H1 (cell line): ENCODE measurements around the gene FADD. TPM values are rescaled to one million over a fixed set of nuclear protein-coding genes. Genes with fewer than 3 reads are reported as not detected.

ENCODE experiments used
- CTCF ChIA-PET: fragments of 300-600 bp; sonication (Branson Sonifier 250); formaldehyde crosslinking; loops from one replicate; lab custom pipeline; 2021; ENCODE audit not compliant: partially characterized antibody; lab: Charles Lee
- POLR2A ChIA-PET: fragments of 300-600 bp; sonication (Branson Sonifier 250); formaldehyde crosslinking; loops from one replicate; lab custom pipeline; 2021; ENCODE audit warnings: inconsistent platforms; ENCODE audit not compliant: partially characterized antibody; lab: Charles Lee
- DNase-seq, 2 experiments: peaks; one replicate each; pipeline versions ENCODE4 v3.0.0 to v3.0.0-alpha.2; 2010 to 2022; ENCODE audit warnings: low spot score in 2 of 2, low read depth in 1 of 2, mixed read lengths in 1 of 2
- FAIRE-seq: peaks from 2 replicates; lab custom pipeline; 2011; peaks lifted over from hg19 to GRCh38; lab: Jason Lieb, UNC
- H2AFZ ChIP-seq: 2 replicates; pipeline ENCODE4 v1.8.1; 2012; ENCODE audit warnings: low read length, inconsistent platforms
- H2AK5ac ChIP-seq: 2 replicates; pipeline ENCODE4 v1.6.1; 2013; ENCODE audit warnings: low read depth, low read length
- H2BK120ac ChIP-seq: replicated peaks from 2 replicates; pipeline ENCODE3; 2013; ENCODE audit warnings: low read depth, low read length, inconsistent platforms
- H2BK12ac ChIP-seq: 2 replicates; pipeline ENCODE4 v1.6.1; 2013; ENCODE audit warnings: low read depth, low read length
- H2BK15ac ChIP-seq: 2 replicates; pipeline ENCODE4 v1.6.1; 2013; ENCODE audit warnings: low read length
- H2BK20ac ChIP-seq: 2 replicates; pipeline ENCODE4 v1.6.1; 2013; ENCODE audit warnings: low read length
- H2BK5ac ChIP-seq: 2 replicates; pipeline ENCODE4 v1.6.1; 2013; ENCODE audit warnings: low read depth, low read length
- H3K14ac ChIP-seq: 2 replicates; pipeline ENCODE4 v1.6.1; 2013; ENCODE audit warnings: inconsistent platforms; ENCODE audit not compliant: insufficient read length
- H3K18ac ChIP-seq: 2 replicates; pipeline ENCODE4 v1.6.1; 2013; ENCODE audit warnings: low read length; ENCODE audit errors: extremely low read depth
- H3K23ac ChIP-seq: 2 replicates; pipeline ENCODE4 v1.6.1; 2013; ENCODE audit warnings: inconsistent platforms; ENCODE audit not compliant: insufficient read length
- H3K23me2 ChIP-seq: 2 replicates; pipeline ENCODE4 v1.6.1; 2013; ENCODE audit warnings: low read depth, low read length
- H3K27ac ChIP-seq: 2 replicates; pipeline ENCODE4 v1.6.1; 2011; ENCODE audit warnings: low read depth, low read length, inconsistent platforms
- H3K27me3 ChIP-seq, 4 experiments: replicated peaks in 1 of 4; 1 replicate in 1 of 4; 2 replicates in 3 of 4; pipeline versions ENCODE4 v1.6.1 to v1.8.1; 2011 to 2013; ENCODE audit warnings: low read length in 3 of 4, mild to moderate bottlenecking in 3 of 4, inconsistent platforms in 2 of 4, mixed read lengths in 2 of 4, moderate library complexity in 1 of 4; ENCODE audit not compliant: control insufficient read depth in 3 of 4, insufficient read depth in 3 of 4; ENCODE audit errors: extremely low read depth in 1 of 4
- H3K36me3 ChIP-seq, 4 experiments: 2 replicates each; pipeline versions ENCODE4 v1.6.1 to v1.8.1; 2011 to 2013; ENCODE audit warnings: mild to moderate bottlenecking in 4 of 4, low read length in 3 of 4, moderate library complexity in 2 of 4, control low read depth in 1 of 4, inconsistent platforms in 1 of 4; ENCODE audit not compliant: insufficient read depth in 4 of 4, control insufficient read depth in 2 of 4
- H3K4ac ChIP-seq: replicated peaks from 2 replicates; pipeline ENCODE3; 2013; ENCODE audit warnings: low read length, low read depth, mixed read lengths, inconsistent platforms; ENCODE audit not compliant: insufficient read length
- H3K4me1 ChIP-seq, 4 experiments: replicated peaks in 1 of 4; 1 replicate in 1 of 4; 2 replicates in 3 of 4; pipeline versions ENCODE4 v1.6.1 to v1.8.1; 2011 to 2013; ENCODE audit warnings: low read length in 3 of 4, inconsistent platforms in 2 of 4, mixed read lengths in 1 of 4; ENCODE audit not compliant: insufficient read depth in 4 of 4, control insufficient read depth in 3 of 4
- H3K4me2 ChIP-seq, 2 experiments: 2 replicates each; pipeline versions ENCODE4 v1.6.1 to v1.8.1; 2011 to 2013; ENCODE audit warnings: low read depth in 2 of 2, low read length in 2 of 2, control low read depth in 1 of 2, inconsistent platforms in 1 of 2, mild to moderate bottlenecking in 1 of 2; ENCODE audit not compliant: insufficient read depth in 1 of 2
- H3K4me3 ChIP-seq, 4 experiments: fragments of 200-600, 300-600 bp in 1 of 4; sonication (generic), shearing (Covaris generic), sonication (Bioruptor Twin) in 1 of 4; 2 replicates each; pipeline versions ENCODE4 v1.5.1 to v1.8.1; 2011 to 2016; ENCODE audit warnings: low read length in 4 of 4, low read depth in 3 of 4, control low read depth in 2 of 4, inconsistent platforms in 2 of 4, mild to moderate bottlenecking in 2 of 4, mixed read lengths in 1 of 4, moderate library complexity in 1 of 4; ENCODE audit not compliant: insufficient read depth in 2 of 4; ENCODE audit errors: extremely low read depth in 1 of 4
- H3K56ac ChIP-seq: replicated peaks from 2 replicates; pipeline ENCODE3; 2013; ENCODE audit warnings: low read depth, mild to moderate bottlenecking, mixed read lengths, low read length, inconsistent platforms; ENCODE audit not compliant: insufficient read length
- H3K79me1 ChIP-seq: 2 replicates; pipeline ENCODE4 v1.6.1; 2013; ENCODE audit warnings: low read depth, low read length, control low read depth
- H3K79me2 ChIP-seq, 2 experiments: 2 replicates each; pipeline versions ENCODE4 v1.6.1 to v1.8.1; 2012 to 2013; ENCODE audit warnings: low read length in 2 of 2, mild to moderate bottlenecking in 2 of 2, inconsistent platforms in 1 of 2; ENCODE audit not compliant: insufficient read depth in 2 of 2, control insufficient read depth in 1 of 2
- H3K9ac ChIP-seq, 4 experiments: replicated peaks in 1 of 4; 1 replicate in 1 of 4; 2 replicates in 3 of 4; pipeline versions ENCODE4 v1.6.1 to v1.8.1; 2011 to 2013; ENCODE audit warnings: low read depth in 3 of 4, low read length in 3 of 4, control low read depth in 2 of 4, mild to moderate bottlenecking in 2 of 4, moderate library complexity in 2 of 4, inconsistent platforms in 1 of 4; ENCODE audit errors: extremely low read depth in 1 of 4
- H3K9me3 ChIP-seq, 2 experiments: 2 replicates each; pipeline versions ENCODE4 v1.6.1 to v1.8.1; 2012 to 2013; ENCODE audit warnings: mild to moderate bottlenecking in 2 of 2, moderate library complexity in 2 of 2, control low read depth in 1 of 2, inconsistent platforms in 1 of 2, low read depth in 1 of 2, low read length in 1 of 2, mixed read lengths in 1 of 2; ENCODE audit not compliant: insufficient read depth in 2 of 2
- H4K20me1 ChIP-seq, 2 experiments: replicated peaks in 1 of 2; 2 replicates each; pipeline versions ENCODE3 to v1.8.1; 2011 to 2013; ENCODE audit warnings: inconsistent platforms in 2 of 2, low read length in 2 of 2, mild to moderate bottlenecking in 1 of 2; ENCODE audit not compliant: insufficient read depth in 2 of 2, control insufficient read depth in 1 of 2
- H4K5ac ChIP-seq: 2 replicates; pipeline ENCODE4 v1.6.1; 2013; ENCODE audit warnings: low read length, low read depth, mixed read lengths, inconsistent platforms; ENCODE audit not compliant: insufficient read length
- H4K8ac ChIP-seq: 2 replicates; pipeline ENCODE4 v1.8.0; 2013; ENCODE audit warnings: mild to moderate bottlenecking, moderate library complexity, low read length, inconsistent platforms; ENCODE audit not compliant: insufficient read depth; ENCODE audit errors: extremely low read depth
- H4K91ac ChIP-seq: replicated peaks from 2 replicates; pipeline ENCODE3; 2013; ENCODE audit warnings: low read length, mixed read lengths, inconsistent platforms; ENCODE audit not compliant: insufficient read length
- EP300 ChIP-seq, 2 experiments: IDR thresholded peaks; 1 replicate in 1 of 2; 2 replicates in 1 of 2; pipeline ENCODE4 v1.6.1; 2011 to 2012; ENCODE audit warnings: low read depth in 2 of 2, low read length in 2 of 2, mild to moderate bottlenecking in 2 of 2, borderline replicate concordance in 1 of 2, inconsistent platforms in 1 of 2, moderate library complexity in 1 of 2
- SP1 ChIP-seq: IDR thresholded peaks from 2 replicates; pipeline ENCODE4 v1.6.1; 2011; ENCODE audit warnings: low read depth, low read length
- WGBS, 2 experiments: shearing (Covaris generic) in 1 of 2; methylation state at CpG; one replicate each; pipeline versions ENCODE4 v1.1.6 to v1.1.7; 2013 to 2015; ENCODE audit warnings: low lambda C conversion rate in 2 of 2, mixed read lengths in 2 of 2, inconsistent platforms in 1 of 2, low coverage in 1 of 2, missing lambda C conversion rate in 1 of 2; ENCODE audit not compliant: insufficient replicate concordance in 2 of 2, insufficient coverage in 1 of 2, insufficient read length in 1 of 2; ENCODE audit errors: extremely low coverage in 1 of 2, missing lambda C conversion rate in 1 of 2; 5-methylcytosine and 5-hydroxymethylcytosine counted together
- polyA plus RNA-seq, 7 experiments: library from polyadenylated mRNA; depleted of rRNA in 3 of 7; stranded (reverse) in 5 of 7; unstranded in 2 of 7; fragments of >200 nt in 5 of 7; fragments of 200-250 nt in 2 of 7; gene quantifications; 1 replicate in 5 of 7; 2 replicates in 1 of 7; 4 replicates in 1 of 7; pipeline versions ENCODE4 v1.2.1 to v1.2.3, GENCODE V29; 2011 to 2013; ENCODE audit warnings: missing spikeins in 2 of 7, mixed read lengths in 2 of 7
- total RNA-seq: library from RNA; stranded (reverse); fragmentation: NEBNext Ultra II Directional; extraction: Animal tissue kit (Norgen Biotek cat#: 25700); gene quantifications from 2 replicates; pipeline ENCODE4 v1.2.1, GENCODE V29; 2021

Gene FADD
- total and polyA plus RNA-seq, 2 of the 8 experiments (the other 6 are each of a cell fraction or from before 2014, with no cell fraction given): 29.0 to 43.9 TPM

DNA sequence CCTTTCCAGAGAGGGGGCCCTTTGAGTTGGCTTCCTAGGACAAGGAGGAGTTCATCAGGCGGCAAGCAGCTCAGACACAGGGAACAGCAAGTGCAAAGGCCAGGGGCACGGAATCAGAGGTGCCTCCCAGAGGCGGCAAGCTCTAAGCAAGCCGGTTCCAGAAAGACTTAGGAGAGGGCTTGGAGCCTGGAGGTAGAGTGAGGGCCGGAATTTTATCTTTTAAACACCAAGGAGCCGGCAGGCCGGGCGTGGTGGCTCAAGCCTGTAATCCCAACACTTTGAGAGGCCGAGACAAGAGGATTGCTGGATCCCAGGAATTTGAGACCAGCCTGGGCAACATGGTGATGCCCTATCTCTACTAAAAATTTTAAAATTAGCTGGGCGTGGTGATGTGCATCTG is 26.6 kb downstream of the FADD start:
- Histone ChIP-seq H3K23ac (no peak overlapping the region), H3K14ac (no peak overlapping the region), H3K27me3 (no peaks in the 10 kb centered on the region), H2BK20ac (no peak overlapping the region), H3K4ac (no peak overlapping the region), H3K79me1 (no peaks in the 10 kb centered on the region; the same call in 1 of the 2 replicates), H3K4me3 (no peak overlapping the region), H2AFZ (no peak overlapping the region), H4K91ac (no peak overlapping the region), H3K23me2 (no peaks in the 10 kb centered on the region), H3K4me2 (no peak overlapping the region), H3K79me2 (no peaks in the 10 kb centered on the region), H2AK5ac (no peak overlapping the region), H4K8ac (no peak overlapping the region), H3K18ac (no peak overlapping the region), H2BK5ac (no peak overlapping the region), H3K27ac (no peak overlapping the region), H3K9ac (no peak overlapping the region), H3K36me3 (no peaks in the 10 kb centered on the region), H2BK15ac (no peak overlapping the region)
- POLR2A ChIA-PET: interaction anchor here (1.3 kb wide), 1 partner anchor 26 kb away, joined by 4 read pairs; the partner anchor contains the start of gene FADD
- WGBS, 2 experiments: 88% methylated on average over 10 of the region's 10 CpGs; no CpG with 5 or more reads in 1 of the 2 experiments
- no peak for FAIRE-seq
- TF ChIP-seq EP300 (IDR thresholded peaks at IDR 0.05; ENCODE audit: borderline replicate concordance in 1 of 2, low read depth in 2 of 2, low read length in 2 of 2) (no peak), SP1 (no peak)
- TF ChIP-seq, all 59 proteins: peak for 0
- no peaks in the 10 kb centered on the region for H4K20me1 ChIP-seq
- H2BK12ac ChIP-seq: no peak overlapping the region
- H3K9me3 ChIP-seq: no peaks in the 10 kb centered on the region
- no peak overlapping the region for H3K56ac ChIP-seq
- CTCF ChIA-PET: interaction anchor here (1.1 kb wide), 1 partner anchor 107 kb away, joined by 3 read pairs; no protein-coding TSS in a partner anchor
- DNase-seq: no peak
- H3K4me1 ChIP-seq: peaks cover 4 to 13% (median 10%) of the 10 kb centered on the region in 4 experiments
- H4K5ac ChIP-seq: no peak overlapping the region
- no peak overlapping the region for H2BK120ac ChIP-seq
